Effector CD4-positive, alpha-beta T cell (primary cell): ENCODE measurements around the gene UGT2B11. TPM values are rescaled to one million over a fixed set of nuclear protein-coding genes. Genes with fewer than 3 reads are reported as not detected.
"Not testable (repeated sequence)": the region's sequence is repeated elsewhere in the genome, so short reads cannot be mapped to it uniquely, and the experiment has no call there.

Experiments used
- DNase-seq: peaks from one replicate; pipeline ENCODE4 v3.0.0-alpha.2; 2020
- total RNA-seq: gene quantifications from one replicate; lab custom pipeline; 2026; lab: John Stamatoyannopoulos, UW

The UGT2B11 gene
- not detected for total RNA-seq

GRCh38 chr4:69214716-69215115 lies at the start of gene UGT2B11:
TSS of gene UGT2B11 (minus strand) at chr4:69214748. CDS start at chr4:69214722, 26 bp downstream.
- no peak for DNase-seq

GRCh38 chr4:69253147-69253772 lies 38.7 kb upstream of the UGT2B11 start:
- not testable (repeated sequence) for DNase-seq

- not testable (repeated sequence) for DNase-seq
Measured at GRCh38 chr4:69250884-69251283, 36.3 kb upstream of the UGT2B11 start.

GRCh38 chr4:69242562-69243240 lies 28.2 kb upstream of the UGT2B11 start:
- not testable (repeated sequence) for DNase-seq

- DNase-seq = not testable (repeated sequence)
Measured at GRCh38 chr4:69241746-69242145, 27.2 kb upstream of the UGT2B11 start.

- DNase-seq = not testable (repeated sequence)
Measured at GRCh38 chr4:69240787-69241186, 26.2 kb upstream of the UGT2B11 start.

- no peak for DNase-seq
Measured at GRCh38 chr4:69239557-69240168, 25.1 kb upstream of the UGT2B11 start.

- DNase-seq = no peak
Measured at GRCh38 chr4:69239092-69239491, 24.5 kb upstream of the UGT2B11 start.

- no peak for DNase-seq
Measured at GRCh38 chr4:69224891-69225290, 10.3 kb upstream of the UGT2B11 start.

- DNase-seq = not testable (repeated sequence)
Measured at GRCh38 chr4:69223277-69223676, 8.7 kb upstream of the UGT2B11 start.

- not testable (repeated sequence) for DNase-seq
Measured at GRCh38 chr4:69218491-69218890, 3.9 kb upstream of the UGT2B11 start.

- no peak for DNase-seq
Measured at GRCh38 chr4:69210911-69211310, 3.6 kb downstream of the UGT2B11 start.

- not testable (repeated sequence) for DNase-seq
Measured at GRCh38 chr4:69198506-69198905, 16.0 kb downstream of the UGT2B11 start.

GRCh38 chr4:69196209-69196965 lies 18.2 kb downstream of the UGT2B11 start:
- DNase-seq = no peak

- no peak for DNase-seq
Measured at GRCh38 chr4:69194166-69194565, 20.4 kb downstream of the UGT2B11 start.

GRCh38 chr4:69191905-69192304 lies 22.6 kb downstream of the UGT2B11 start:
- not testable (repeated sequence) for DNase-seq

- not testable (repeated sequence) for DNase-seq
Measured at GRCh38 chr4:69190621-69191020, 23.9 kb downstream of the UGT2B11 start.

- not testable (repeated sequence) for DNase-seq
Measured at GRCh38 chr4:69181519-69182169, 32.9 kb downstream of the UGT2B11 start.

- DNase-seq = not testable (repeated sequence)
Measured at GRCh38 chr4:69179817-69180216, 34.7 kb downstream of the UGT2B11 start.

GRCh38 chr4:69178751-69179205 lies 35.8 kb downstream of the UGT2B11 start:
- not testable (repeated sequence) for DNase-seq

GRCh38 chr4:69170233-69171134 lies 44.1 kb downstream of the UGT2B11 start:
- not testable (repeated sequence) for DNase-seq
